OCI-LY7 (cell line): ENCODE measurements around the gene DNAAF2. TPM values are rescaled to one million over a fixed set of nuclear protein-coding genes. Genes with fewer than 3 reads are reported as not detected.

Source experiments
- BruUV-seq: library from RNA; stranded (reverse); fragments of 400-500 nt; replicated peaks from 2 replicates; lab custom pipeline; 2021; lab: Mats Ljungman, UMichigan
- CTCF ChIA-PET: fragments of 300-600 bp; sonication (Branson Sonifier 250); formaldehyde crosslinking; loops from one replicate; lab custom pipeline; 2022; ENCODE audit warnings: antibody characterized with exemption; ENCODE audit not compliant: unreplicated experiment; lab: Charles Lee
- POLR2A ChIA-PET: fragments of 300-600 bp; sonication (Branson Sonifier 250); formaldehyde crosslinking; loops from one replicate; lab custom pipeline; 2022; ENCODE audit warnings: antibody characterized with exemption; lab: Charles Lee
- DNase-seq: peaks from one replicate; pipeline ENCODE4 v3.0.0-alpha.2; 2015; ENCODE audit warnings: low spot score
- H2AFZ ChIP-seq: fragments of 200-600 bp; sonication (generic), shearing (Covaris generic); 2 replicates; pipeline ENCODE4 v1.6.1; 2014; ENCODE audit warnings: mild to moderate bottlenecking, antibody characterized with exemption, low read length, moderate library complexity
- H3K27ac ChIP-seq: fragments of 200-600 bp; sonication (generic); 2 replicates; pipeline ENCODE4 v1.5.1; 2014; ENCODE audit warnings: mixed run types, low read depth, mild to moderate bottlenecking, moderate library complexity, low read length, inconsistent platforms; ENCODE audit not compliant: poor library complexity, severe bottlenecking
- H3K36me3 ChIP-seq: fragments of 200-600 bp; sonication (generic); 2 replicates; pipeline ENCODE4 v1.6.1; 2014; ENCODE audit warnings: mild to moderate bottlenecking, antibody characterized with exemption, low read length, moderate library complexity, mixed read lengths; ENCODE audit not compliant: insufficient read depth
- H3K4me1 ChIP-seq: fragments of 200-600 bp; sonication (generic); 2 replicates; pipeline ENCODE4 v1.5.1; 2014; ENCODE audit warnings: mild to moderate bottlenecking, low read length; ENCODE audit not compliant: insufficient read depth, poor library complexity, severe bottlenecking
- H3K4me2 ChIP-seq: fragments of 200-600 bp; sonication (generic); 2 replicates; pipeline ENCODE4 v1.6.1; 2014; ENCODE audit warnings: mild to moderate bottlenecking, low read length
- H3K4me3 ChIP-seq: fragments of 200-600 bp; sonication (generic); 2 replicates; pipeline ENCODE4 v1.5.1; 2014; ENCODE audit warnings: mild to moderate bottlenecking, low read depth, low read length; ENCODE audit not compliant: poor library complexity, severe bottlenecking
- H3K79me2 ChIP-seq: fragments of 200-600 bp; sonication (generic); 2 replicates; pipeline ENCODE4 v1.6.1; 2016; ENCODE audit warnings: low read depth, mild to moderate bottlenecking, low read length, moderate library complexity, mixed read lengths; ENCODE audit not compliant: insufficient read depth
- H3K9me2 ChIP-seq: fragments of 200-600 bp; sonication (generic); 2 replicates; pipeline ENCODE4 v1.6.1; 2016; ENCODE audit warnings: mild to moderate bottlenecking, low read length, mixed read lengths; ENCODE audit not compliant: insufficient read depth
- H3K9me3 ChIP-seq: fragments of 200-600 bp; sonication (generic); 2 replicates; pipeline ENCODE4 v1.6.1; 2014; ENCODE audit warnings: mild to moderate bottlenecking, mixed run types, low read length, mixed read lengths
- H4K20me1 ChIP-seq: fragments of 200-600 bp; sonication (generic); 2 replicates; pipeline ENCODE4 v1.6.1; 2014; ENCODE audit warnings: mild to moderate bottlenecking, antibody characterized with exemption, low read length, moderate library complexity, mixed read lengths; ENCODE audit not compliant: insufficient read depth
- EZH2phosphoT487 ChIP-seq: fragments of 200-600 bp; sonication (generic); IDR thresholded peaks from 2 replicates; pipeline ENCODE4 v1.6.1; 2018; ENCODE audit warnings: low read depth, borderline replicate concordance, mild to moderate bottlenecking, mixed run types, antibody characterized with exemption, low read length, moderate library complexity, mixed read lengths
- intact Hi-C: fragments of 100-400 bp; cut with micrococcal nuclease; formaldehyde crosslinking; loops from one replicate; pipeline ENCODE4 v1.10.0; 2022; ENCODE audit not compliant: unreplicated experiment
- total RNA-seq, 2 experiments: library from RNA; depleted of rRNA in 1 of 2; stranded (reverse); fragments of >200 nt in 1 of 2; shearing (Covaris generic) in 1 of 2; gene quantifications; 2 replicates each; pipeline ENCODE4 v1.2.3, GENCODE V29; 2014 to 2022
- TF ChIP-seq, protein P1 (sequence below): fragments of 200-600 bp; sonication (generic); conservative IDR thresholded peaks from 2 replicates; pipeline ENCODE4 v1.5.1; 2014; ENCODE audit warnings: mild to moderate bottlenecking, antibody characterized with exemption, low read length, moderate library complexity, mixed read lengths

DNAAF2 gene
- total RNA-seq, 2 experiments from 2014 or later = 9.7 to 14.7 TPM

DNA sequence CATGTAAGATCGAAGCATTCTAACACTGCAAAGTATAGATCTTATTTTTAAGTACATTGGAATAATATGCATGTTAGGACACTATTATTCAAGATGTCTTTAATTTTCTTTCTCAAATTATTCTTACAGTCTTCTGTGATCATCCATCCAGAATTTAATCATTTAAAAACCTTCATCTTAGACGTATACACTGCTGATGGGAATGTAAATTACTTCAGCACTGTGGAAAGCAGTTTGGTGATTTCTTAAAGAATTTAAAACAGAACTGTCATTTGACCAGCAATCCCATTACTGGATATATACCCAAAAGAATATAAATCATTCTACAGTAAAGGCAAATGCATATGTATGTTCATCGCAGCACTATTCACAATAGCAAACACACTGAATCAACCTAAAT lies 45.7 kb downstream of the DNAAF2 start:
- Histone ChIP-seq H3K4me2 (no peak overlapping the region), H3K27ac (no peak overlapping the region), H3K4me1 (peaks cover 30% of the 10 kb centered on the region), H2AFZ (no peak overlapping the region), H4K20me1 (peaks cover 10% of the 10 kb centered on the region), H3K36me3 (peaks cover 18% of the 10 kb centered on the region), H3K9me3 (no peaks in the 10 kb centered on the region), H3K79me2 (peaks cover 23% of the 10 kb centered on the region), H3K4me3 (no peak overlapping the region), H3K9me2 (no peaks in the 10 kb centered on the region)
- POLR2A ChIA-PET = interaction anchor here (3.4 kb wide), 1 partner anchor 9 kb away, joined by 28 read pairs; the partner anchor contains the start of gene LRR1
- no peak for TF ChIP-seq EZH2phosphoT487
- TF ChIP-seq, protein P1, sequence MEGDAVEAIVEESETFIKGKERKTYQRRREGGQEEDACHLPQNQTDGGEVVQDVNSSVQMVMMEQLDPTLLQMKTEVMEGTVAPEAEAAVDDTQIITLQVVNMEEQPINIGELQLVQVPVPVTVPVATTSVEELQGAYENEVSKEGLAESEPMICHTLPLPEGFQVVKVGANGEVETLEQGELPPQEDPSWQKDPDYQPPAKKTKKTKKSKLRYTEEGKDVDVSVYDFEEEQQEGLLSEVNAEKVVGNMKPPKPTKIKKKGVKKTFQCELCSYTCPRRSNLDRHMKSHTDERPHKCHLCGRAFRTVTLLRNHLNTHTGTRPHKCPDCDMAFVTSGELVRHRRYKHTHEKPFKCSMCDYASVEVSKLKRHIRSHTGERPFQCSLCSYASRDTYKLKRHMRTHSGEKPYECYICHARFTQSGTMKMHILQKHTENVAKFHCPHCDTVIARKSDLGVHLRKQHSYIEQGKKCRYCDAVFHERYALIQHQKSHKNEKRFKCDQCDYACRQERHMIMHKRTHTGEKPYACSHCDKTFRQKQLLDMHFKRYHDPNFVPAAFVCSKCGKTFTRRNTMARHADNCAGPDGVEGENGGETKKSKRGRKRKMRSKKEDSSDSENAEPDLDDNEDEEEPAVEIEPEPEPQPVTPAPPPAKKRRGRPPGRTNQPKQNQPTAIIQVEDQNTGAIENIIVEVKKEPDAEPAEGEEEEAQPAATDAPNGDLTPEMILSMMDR = no peak
- CTCF ChIA-PET = no interaction called here
- BruUV-seq = no TSS peak
- intact Hi-C loops = no loop called here
- DNase-seq = no peak

DNA sequence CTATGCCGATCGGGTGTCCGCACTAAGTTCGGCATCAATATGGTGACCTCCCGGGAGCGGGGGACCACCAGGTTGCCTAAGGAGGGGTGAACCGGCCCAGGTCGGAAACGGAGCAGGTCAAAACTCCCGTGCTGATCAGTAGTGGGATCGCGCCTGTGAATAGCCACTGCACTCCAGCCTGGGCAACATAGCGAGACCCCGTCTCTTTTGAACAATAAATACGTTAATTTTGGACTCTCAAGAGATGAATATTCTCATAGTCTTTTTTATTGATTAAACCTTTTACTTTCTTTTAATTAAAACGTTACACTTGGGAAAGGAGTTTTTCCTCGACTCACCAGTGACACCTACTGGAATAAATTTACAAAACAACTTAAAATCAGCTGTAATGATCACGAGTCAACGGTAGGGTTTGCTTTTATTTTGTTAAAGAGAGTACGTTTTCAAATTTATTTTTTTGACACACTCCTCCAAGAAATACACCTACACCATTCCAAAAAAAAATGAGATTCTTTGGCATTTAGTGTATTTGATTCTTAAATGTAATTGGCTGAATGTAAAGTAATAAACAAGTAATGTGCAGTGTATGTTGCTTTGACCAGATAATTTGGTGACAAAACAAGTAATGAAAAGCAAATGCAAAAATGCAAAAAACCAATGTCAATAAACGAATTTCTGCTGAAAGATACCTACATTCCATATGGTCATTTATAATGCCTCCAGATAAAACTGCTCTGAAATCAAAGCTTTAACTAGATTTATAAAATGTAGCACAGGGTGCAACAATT lies 48.2 kb downstream of the DNAAF2 start:
- Histone ChIP-seq H3K4me1 (peaks cover 38% of the 10 kb centered on the region), H4K20me1 (peaks cover 33% of the 10 kb centered on the region), H3K36me3 (peaks cover 43% of the 10 kb centered on the region), H3K9me3 (no peaks in the 10 kb centered on the region), H3K4me3 (peak overlapping the region; percentile 96), H3K4me2 (peak overlapping the region; percentile 27), H3K79me2 (peaks cover 44% of the 10 kb centered on the region), H3K9me2 (no peaks in the 10 kb centered on the region), H2AFZ (peak overlapping the region; percentile 33), H3K27ac (peak overlapping the region; percentile 74)
- intact Hi-C loops = loop anchor here (1.0 kb wide), 2 partner anchors 9 to 33 kb away; partner anchors contain the start of genes MGAT2 and RPL36AL
- no TSS peak for BruUV-seq
- DNase-seq = peak; percentile 78
- POLR2A ChIA-PET = interaction anchor here (0.6 to 4.6 kb wide), 9 partner anchors 8 to 500 kb away, joined by 3 to 32 read pairs (median 3); partner anchors contain the start of genes LRR1, MGAT2 and RPL36AL
- no peak for TF ChIP-seq EZH2phosphoT487
- TF ChIP-seq, protein P1 = peak; percentile 99
- CTCF ChIA-PET = interaction anchor here (0.9 to 1.2 kb wide), 2 partner anchors 8 to 33 kb away, joined by 3 to 5 read pairs; partner anchors contain the start of genes MGAT2 and RPL36AL
